Measurements from ENCODE around the gene PTPRD. TPM values are rescaled to one million over a fixed set of nuclear protein-coding genes. Genes with fewer than 3 reads are reported as not detected.

Gene PTPRD
- total RNA-seq, 1 experiment from 2014 or later: 32.5 TPM

GRCh38 chr9:10108815-10109214, 504.0 kb downstream of the PTPRD start:
- no peak overlapping the region for H2BK15ac ChIP-seq (ENCODE audit: low read depth, low read length)
- no peak for DNase-seq
- no peaks in the 10 kb centered on the region for H3K9me3 ChIP-seq (ENCODE audit: control insufficient read depth, low read depth, low read length)
- no peak overlapping the region for H4K91ac ChIP-seq (ENCODE audit: insufficient read length, low read depth, low read length)
- Mint-ChIP-seq H3K27me3 (ENCODE audit: low read depth) (no peaks in the 10 kb centered on the region), H3K4me1 (no peaks in the 10 kb centered on the region), H3K4me3 (no peak overlapping the region), H3K36me3 (ENCODE audit: insufficient read depth in 1 of 3, low read depth in 3 of 3) (no peaks in the 10 kb centered on the region), H3K9me3 (no peaks in the 10 kb centered on the region), H3K27ac (no peak overlapping the region)
- H3K4me2 ChIP-seq (ENCODE audit: insufficient read depth, insufficient read length, low read length): no peak overlapping the region
- no peaks in the 10 kb centered on the region for H3K27me3 ChIP-seq (ENCODE audit: insufficient read depth, low read length)
- no peak overlapping the region for H2BK12ac ChIP-seq (ENCODE audit: insufficient read length, low read depth, low read length)
- H3K18ac ChIP-seq (ENCODE audit: insufficient read length, low read depth, low read length): no peak overlapping the region
- WGBS (ENCODE audit: extremely low coverage, insufficient read length, low lambda C conversion rate): no CpG with 5 or more reads among the region's 3 CpGs
- no peak overlapping the region for H2AK5ac ChIP-seq (ENCODE audit: insufficient read length, low read length)
- no peak overlapping the region for H3K9ac ChIP-seq (ENCODE audit: extremely low read depth, insufficient read length, low read length)
- H2AFZ ChIP-seq (ENCODE audit: low read length): no peak overlapping the region
- H3K56ac ChIP-seq (ENCODE audit: insufficient read length, low read depth, low read length): no peak overlapping the region
- no peak overlapping the region for H2BK120ac ChIP-seq (ENCODE audit: low read depth, low read length, poor library complexity, severe bottlenecking)
- no peaks in the 10 kb centered on the region for H3K79me1 ChIP-seq (ENCODE audit: insufficient read depth, low read depth, low read length, poor library complexity, severe bottlenecking)
- TF ChIP-seq CTCF (conservative IDR thresholded peaks at IDR 0.05): no peak
- H3K4ac ChIP-seq (ENCODE audit: low read depth, low read length): no peak overlapping the region
- no peak overlapping the region for H4K5ac ChIP-seq (ENCODE audit: insufficient read length, low read depth, low read length)
- H3K23ac ChIP-seq (ENCODE audit: insufficient read length, low read depth, low read length): no peak overlapping the region
- H3K4me1 ChIP-seq (ENCODE audit: insufficient read depth, low read length): no peaks in the 10 kb centered on the region
- H3T11ph ChIP-seq (ENCODE audit: low read length): no peak overlapping the region
- H2BK5ac ChIP-seq (ENCODE audit: insufficient read length, low read length): no peak overlapping the region
- H3K23me2 ChIP-seq (ENCODE audit: insufficient read length, low read depth, low read length, poor library complexity, severe bottlenecking): no peaks in the 10 kb centered on the region
- no peak overlapping the region for H3K27ac ChIP-seq (ENCODE audit: insufficient read length, low read depth, low read length)
- no peak overlapping the region for H4K8ac ChIP-seq (replicated peaks; ENCODE audit: insufficient read length, low read depth, low read length)
- H3K14ac ChIP-seq (ENCODE audit: insufficient read depth, low read length): no peak overlapping the region
- no peaks in the 10 kb centered on the region for H3K79me2 ChIP-seq (ENCODE audit: insufficient read depth, low read length)
- no peak overlapping the region for H2BK20ac ChIP-seq (ENCODE audit: low read depth, low read length, poor library complexity, severe bottlenecking)
- no peaks in the 10 kb centered on the region for H4K20me1 ChIP-seq (ENCODE audit: control insufficient read depth, insufficient read depth, insufficient read length)

Data from H9 (cell line).